HepG2 (cell line): ENCODE measurements around the gene TFE3. TPM values are rescaled to one million over a fixed set of nuclear protein-coding genes. Genes with fewer than 3 reads are reported as not detected.

Source experiments
- ARID3A ChIP-seq: IDR thresholded peaks from 2 replicates; pipeline ENCODE4 v1.6.1; 2012; ENCODE audit warnings: low read depth, low read length, improper control_type of control experiment
- MZF1 ChIP-seq: sonication (generic); formaldehyde crosslinking; IDR thresholded peaks from 2 replicates; pipeline ENCODE4 v1.8.1; 2023; ENCODE audit warnings: mild to moderate bottlenecking, missing genetic modification reagents, borderline replicate concordance
- NR2F6 ChIP-seq, 2 experiments: IDR thresholded peaks; 2 replicates each; pipeline ENCODE4 v1.6.1; 2016; ENCODE audit warnings: antibody characterized with exemption in 1 of 2, mild to moderate bottlenecking in 1 of 2
- STAG1 ChIP-seq: sonication (generic); formaldehyde crosslinking; IDR thresholded peaks from 2 replicates; pipeline ENCODE4 v1.4.0; 2020; ENCODE audit warnings: missing genetic modification reagents
- TERF1 ChIP-seq: sonication (generic); formaldehyde crosslinking; IDR thresholded peaks from 2 replicates; pipeline ENCODE4 v1.8.0; 2022; ENCODE audit warnings: mild to moderate bottlenecking, missing genetic modification reagents, moderate library complexity
- ZNF280D ChIP-seq: sonication (generic); formaldehyde crosslinking; IDR thresholded peaks from 2 replicates; pipeline ENCODE4 v1.5.1; 2020; ENCODE audit warnings: mild to moderate bottlenecking, missing genetic modification reagents
- polyA plus RNA-seq, 8 experiments: library from polyadenylated mRNA; depleted of rRNA in 3 of 8; stranded (reverse) in 7 of 8; unstranded in 1 of 8; fragments of >200 nt; fragmentation: Illumina TruSeq in 4 of 8; extraction: Trizol in 4 of 8; gene quantifications; 2 replicates each; pipeline versions ENCODE4 v1.2.1 to v1.2.3, GENCODE V29; 2011 to 2016; ENCODE audit warnings: low read depth in 4 of 8, missing spikeins in 1 of 8, mixed read lengths in 1 of 8; ENCODE audit not compliant: insufficient read depth in 1 of 8
- total RNA-seq, 5 experiments: library from RNA; depleted of rRNA; stranded (reverse); fragments of >200 nt; fragmentation: Illumina TruSeq; extraction: Trizol; gene quantifications; 2 replicates each; pipeline ENCODE4 v1.2.3, GENCODE V29; 2016; ENCODE audit warnings: low read depth in 1 of 5

Gene TFE3
- total and polyA plus RNA-seq, 2 of the 13 experiments (the other 11 are each of a cell fraction or from before 2014, with no cell fraction given), result 8.3 to 12.3 TPM

GRCh38 chrX:49089553-49089952 is 46.4 kb upstream of the TFE3 start (continued):
- no peak for TF ChIP-seq ZNF280D
- TF ChIP-seq MZF1 (CRISPR knock-in tag), result no peak
- TF ChIP-seq NR2F6 (IDR thresholded peaks at IDR 0.05), result no peak
- TF ChIP-seq NR2F6 (CRISPR knock-in tag; IDR thresholded peaks at IDR 0.05), result no peak
- TF ChIP-seq ARID3A, result no peak
- no peak for TF ChIP-seq TERF1 (CRISPR knock-in tag)
- no peak for TF ChIP-seq STAG1
